Breast epithelium (tissue), 4 donors: ENCODE results near the gene HSBP1. TPM values are rescaled to one million over a fixed set of nuclear protein-coding genes. Genes with fewer than 3 reads are reported as not detected.

Experiments
- DNase-seq, 2 donors: peaks; one replicate each; pipeline ENCODE4 v3.0.0-alpha.2; 2019; ENCODE audit warnings: low spot score in 2 of 2
- H3K27ac ChIP-seq, 2 donors: fragments of 200-600 bp; sonication (generic) in 1 of 2; one replicate each; pipeline ENCODE4 v1.5.1; 2016 to 2019; ENCODE audit warnings: mild to moderate bottlenecking in 1 of 2
- H3K27me3 ChIP-seq, 2 donors: fragments of 200-600 bp; sonication (generic) in 1 of 2; one replicate each; pipeline versions ENCODE4 v1.5.1 to v1.6.0; 2017 to 2019; ENCODE audit warnings: control low read depth in 1 of 2, mild to moderate bottlenecking in 1 of 2
- H3K36me3 ChIP-seq: fragments of 200-600 bp; one replicate; pipeline ENCODE4 v1.5.1; 2019
- H3K4me1 ChIP-seq, 2 donors: fragments of 200-600 bp; sonication (generic); one replicate each; pipeline ENCODE4 v1.5.1; 2016 to 2019; ENCODE audit warnings: control low read depth in 1 of 2
- H3K4me3 ChIP-seq, 3 donors: fragments of 200-600 bp; sonication (generic); 1 replicate in 2 of 3; 2 replicates in 1 of 3; pipeline ENCODE4 v1.5.1; 2016 to 2019; ENCODE audit warnings: mild to moderate bottlenecking in 3 of 3, moderate library complexity in 2 of 3
- H3K9me3 ChIP-seq, 2 donors: fragments of 200-600 bp; sonication (generic) in 1 of 2; one replicate each; pipeline ENCODE4 v1.5.1; 2016 to 2019; ENCODE audit warnings: control low read depth in 1 of 2
- POLR2A ChIP-seq: fragments of 450-650 bp; IDR thresholded peaks from one replicate; pipeline ENCODE4 v1.6.1; 2016; ENCODE audit warnings: antibody characterized with exemption, mild to moderate bottlenecking, moderate library complexity
- POLR2AphosphoS5 ChIP-seq, 3 donors: sonication (generic); formaldehyde crosslinking; IDR thresholded peaks; one replicate each; pipeline ENCODE4 v1.6.1; 2017; ENCODE audit warnings: antibody characterized with exemption in 3 of 3
- intact Hi-C: fragments of 100-400 bp; cut with DNase I; formaldehyde crosslinking; loops from one replicate; pipeline ENCODE4 v1.15.1; 2023; ENCODE audit warnings: low total_unique reads
- total RNA-seq, 3 donors: library from RNA; depleted of rRNA; stranded (reverse); fragments of >200 nt; gene quantifications; one replicate each; pipeline ENCODE4 v1.1.0, GENCODE V29; 2016
- TF ChIP-seq, protein P1 (sequence below), 3 donors: fragments of 450-650 bp; IDR thresholded peaks; one replicate each; pipeline ENCODE4 v1.5.1; 2016 to 2017; ENCODE audit warnings: antibody characterized with exemption in 3 of 3, mild to moderate bottlenecking in 3 of 3, moderate library complexity in 3 of 3

The HSBP1 gene
- total RNA-seq, 3 donors from 2014 or later = 20.2 to 34.7 (median 29.7) TPM

DNA sequence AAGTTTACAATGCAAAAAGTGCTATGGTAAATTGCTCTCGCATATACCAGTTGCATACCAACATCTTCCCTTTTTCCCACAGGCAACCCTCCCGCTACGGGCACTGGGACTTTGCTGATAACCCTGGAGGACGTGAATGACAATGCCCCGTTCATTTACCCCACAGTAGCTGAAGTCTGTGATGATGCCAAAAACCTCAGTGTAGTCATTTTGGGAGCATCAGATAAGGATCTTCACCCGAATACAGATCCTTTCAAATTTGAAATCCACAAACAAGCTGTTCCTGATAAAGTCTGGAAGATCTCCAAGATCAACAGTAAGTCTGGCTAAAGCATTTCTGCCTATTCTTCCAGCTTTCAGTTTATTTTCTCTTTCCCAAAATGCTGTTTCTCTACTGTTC, 27.9 kb upstream of the HSBP1 start:
- no peaks in the 10 kb centered on the region for H3K9me3 ChIP-seq
- no peak overlapping the region for H3K27ac ChIP-seq
- no peaks in the 10 kb centered on the region for H3K4me1 ChIP-seq
- H3K36me3 ChIP-seq = no peaks in the 10 kb centered on the region
- H3K27me3 ChIP-seq = no peaks in the 10 kb centered on the region
- no peak for DNase-seq
- peak overlapping the region in 1 of 3 donors; percentile 28 for H3K4me3 ChIP-seq
- TF ChIP-seq POLR2AphosphoS5 (IDR thresholded peaks at IDR 0.05) (no peak), POLR2A (no peak)
- TF ChIP-seq, protein P1, sequence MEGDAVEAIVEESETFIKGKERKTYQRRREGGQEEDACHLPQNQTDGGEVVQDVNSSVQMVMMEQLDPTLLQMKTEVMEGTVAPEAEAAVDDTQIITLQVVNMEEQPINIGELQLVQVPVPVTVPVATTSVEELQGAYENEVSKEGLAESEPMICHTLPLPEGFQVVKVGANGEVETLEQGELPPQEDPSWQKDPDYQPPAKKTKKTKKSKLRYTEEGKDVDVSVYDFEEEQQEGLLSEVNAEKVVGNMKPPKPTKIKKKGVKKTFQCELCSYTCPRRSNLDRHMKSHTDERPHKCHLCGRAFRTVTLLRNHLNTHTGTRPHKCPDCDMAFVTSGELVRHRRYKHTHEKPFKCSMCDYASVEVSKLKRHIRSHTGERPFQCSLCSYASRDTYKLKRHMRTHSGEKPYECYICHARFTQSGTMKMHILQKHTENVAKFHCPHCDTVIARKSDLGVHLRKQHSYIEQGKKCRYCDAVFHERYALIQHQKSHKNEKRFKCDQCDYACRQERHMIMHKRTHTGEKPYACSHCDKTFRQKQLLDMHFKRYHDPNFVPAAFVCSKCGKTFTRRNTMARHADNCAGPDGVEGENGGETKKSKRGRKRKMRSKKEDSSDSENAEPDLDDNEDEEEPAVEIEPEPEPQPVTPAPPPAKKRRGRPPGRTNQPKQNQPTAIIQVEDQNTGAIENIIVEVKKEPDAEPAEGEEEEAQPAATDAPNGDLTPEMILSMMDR (IDR thresholded peaks at IDR 0.05) = no peak
- intact Hi-C loops = no loop called here

DNA sequence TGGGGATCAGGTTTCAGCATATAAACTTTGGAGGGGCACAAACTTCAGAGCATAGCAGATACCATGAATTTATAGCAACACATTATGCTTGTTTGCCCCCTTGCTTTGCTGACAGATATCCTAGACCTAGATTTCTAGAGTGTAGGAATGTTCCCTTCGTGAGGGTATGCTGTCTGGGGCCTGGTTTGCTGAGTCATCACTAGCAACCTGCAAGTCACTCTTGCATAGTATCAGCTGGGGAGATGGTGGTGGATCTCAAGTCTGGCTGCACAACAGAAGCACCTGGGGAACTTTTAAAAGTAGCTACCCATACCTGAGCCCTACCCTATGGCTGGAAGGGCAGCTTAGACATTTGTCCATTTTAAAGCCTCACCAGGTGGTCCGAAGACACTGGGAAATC, 22.3 kb upstream of the HSBP1 start:
- H3K27ac ChIP-seq = no peak overlapping the region
- no peaks in the 10 kb centered on the region for H3K4me1 ChIP-seq
- intact Hi-C loops = no loop called here
- H3K9me3 ChIP-seq = no peaks in the 10 kb centered on the region
- H3K36me3 ChIP-seq = no peaks in the 10 kb centered on the region
- no peak overlapping the region for H3K4me3 ChIP-seq
- no peak for DNase-seq
- H3K27me3 ChIP-seq = no peaks in the 10 kb centered on the region
- TF ChIP-seq POLR2AphosphoS5 (IDR thresholded peaks at IDR 0.05) (no peak), POLR2A (no peak)
- TF ChIP-seq, protein P1 (IDR thresholded peaks at IDR 0.05) = no peak

DNA sequence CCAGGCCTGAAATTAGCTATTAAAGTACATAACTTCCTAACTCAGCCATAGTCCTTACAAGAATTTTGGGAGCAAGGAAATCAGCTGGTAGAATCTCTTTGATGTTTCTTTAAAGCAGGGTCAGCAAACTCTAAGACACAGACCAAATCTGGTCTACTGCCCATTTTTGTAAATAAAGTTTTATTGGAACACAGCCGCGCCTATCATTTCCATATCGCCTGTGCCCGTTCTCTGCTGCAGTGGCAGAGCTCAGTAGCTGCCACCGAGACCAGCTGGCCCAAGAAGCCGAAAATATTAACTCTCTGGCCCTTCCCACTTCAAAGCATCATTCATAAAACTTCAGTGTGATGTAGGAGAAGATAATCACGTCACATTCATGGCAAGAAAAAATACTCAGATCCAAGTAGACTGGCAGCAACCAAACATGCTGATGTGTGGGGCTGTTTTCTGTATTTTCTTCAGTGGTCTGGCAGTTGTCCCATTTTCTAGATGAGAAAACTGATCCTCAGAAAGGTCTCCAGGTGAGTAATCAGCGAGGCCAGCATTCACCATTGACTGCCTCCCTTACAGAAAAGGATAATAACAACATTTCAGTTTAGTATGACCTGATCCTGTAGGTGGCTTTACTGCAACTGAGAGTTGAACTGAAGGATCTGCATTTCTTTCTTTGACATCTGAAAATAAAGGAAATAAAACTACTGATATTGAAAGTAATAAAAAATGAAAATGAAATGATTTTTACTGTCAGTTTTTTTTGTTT, 18.0 kb upstream of the HSBP1 start:
- no peak for DNase-seq
- intact Hi-C loops = no loop called here
- H3K27me3 ChIP-seq = no peaks in the 10 kb centered on the region
- no peaks in the 10 kb centered on the region for H3K36me3 ChIP-seq
- TF ChIP-seq POLR2AphosphoS5 (IDR thresholded peaks at IDR 0.05) = no peak
- TF ChIP-seq POLR2A = no peak
- H3K4me3 ChIP-seq = no peak overlapping the region
- no peak overlapping the region for H3K27ac ChIP-seq
- no peaks in the 10 kb centered on the region for H3K4me1 ChIP-seq
- H3K9me3 ChIP-seq = no peaks in the 10 kb centered on the region

DNA sequence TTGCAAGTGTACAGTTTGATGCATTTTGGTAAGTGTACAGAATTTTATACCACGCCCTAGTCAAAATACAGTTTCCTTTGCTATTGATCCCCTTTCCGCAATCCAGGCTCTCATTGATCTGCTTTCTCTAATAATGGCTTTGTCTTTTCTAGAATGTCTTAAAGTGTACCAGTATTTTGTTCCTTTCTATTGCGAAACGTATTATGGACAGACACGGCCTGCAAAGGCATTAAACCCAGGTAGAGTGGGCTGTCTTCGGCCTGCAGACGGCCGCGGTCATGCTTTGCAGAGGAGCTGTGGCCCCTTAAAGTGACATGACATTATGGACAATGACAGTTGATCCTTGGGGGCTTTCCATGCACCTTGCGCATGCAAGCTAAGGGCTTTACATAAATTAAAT, 15.9 kb upstream of the HSBP1 start:
- Histone ChIP-seq H3K4me3 (no peak overlapping the region), H3K27me3 (no peaks in the 10 kb centered on the region), H3K9me3 (no peaks in the 10 kb centered on the region), H3K4me1 (no peaks in the 10 kb centered on the region), H3K27ac (no peak overlapping the region), H3K36me3 (no peaks in the 10 kb centered on the region)
- intact Hi-C loops = no loop called here
- no peak for DNase-seq
- TF ChIP-seq, protein P1 (IDR thresholded peaks at IDR 0.05) = no peak
- no peak for TF ChIP-seq POLR2A
- no peak for TF ChIP-seq POLR2AphosphoS5 (IDR thresholded peaks at IDR 0.05)

DNA sequence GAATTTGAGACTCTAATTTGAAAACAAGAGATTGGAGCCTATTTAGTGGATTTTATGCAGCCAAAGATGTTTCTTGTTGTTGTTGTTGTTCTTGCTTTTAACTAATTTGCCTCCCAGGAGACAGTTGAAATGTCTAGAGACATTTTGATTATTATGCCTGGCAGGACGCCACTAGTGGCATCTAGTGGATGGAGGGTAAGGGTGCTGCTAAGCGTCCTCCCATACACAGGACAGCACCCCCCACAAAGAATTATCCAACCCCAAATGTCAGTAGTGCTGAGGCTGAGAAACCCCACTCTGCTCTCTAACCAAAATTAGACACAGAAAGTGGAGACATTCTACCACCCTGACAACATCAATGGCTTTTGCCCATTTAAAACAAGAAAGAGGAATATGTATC, 15.4 kb upstream of the HSBP1 start:
- no peaks in the 10 kb centered on the region for H3K27me3 ChIP-seq
- intact Hi-C loops = no loop called here
- no peaks in the 10 kb centered on the region for H3K9me3 ChIP-seq
- TF ChIP-seq POLR2A (no peak), POLR2AphosphoS5 (IDR thresholded peaks at IDR 0.05) (no peak)
- TF ChIP-seq, protein P1 (IDR thresholded peaks at IDR 0.05) = no peak
- no peak for DNase-seq
- no peaks in the 10 kb centered on the region for H3K4me1 ChIP-seq
- no peaks in the 10 kb centered on the region for H3K36me3 ChIP-seq
- H3K4me3 ChIP-seq = no peak overlapping the region
- H3K27ac ChIP-seq = no peak overlapping the region
